HG02798 (cell line): Measurements from ENCODE around the gene DR1.
A peak's percentile ranks its signal among the peaks of the same experiment; 100 is the strongest.

ENCODE experiments used
- ATAC-seq: cut with Tn5 transposase; IDR thresholded peaks from one replicate; pipeline ENCODE4 v1.9.1; 2021; ENCODE audit warnings: mild to moderate bottlenecking; ENCODE audit not compliant: unreplicated experiment, poor library complexity

Gene DR1

DNA sequence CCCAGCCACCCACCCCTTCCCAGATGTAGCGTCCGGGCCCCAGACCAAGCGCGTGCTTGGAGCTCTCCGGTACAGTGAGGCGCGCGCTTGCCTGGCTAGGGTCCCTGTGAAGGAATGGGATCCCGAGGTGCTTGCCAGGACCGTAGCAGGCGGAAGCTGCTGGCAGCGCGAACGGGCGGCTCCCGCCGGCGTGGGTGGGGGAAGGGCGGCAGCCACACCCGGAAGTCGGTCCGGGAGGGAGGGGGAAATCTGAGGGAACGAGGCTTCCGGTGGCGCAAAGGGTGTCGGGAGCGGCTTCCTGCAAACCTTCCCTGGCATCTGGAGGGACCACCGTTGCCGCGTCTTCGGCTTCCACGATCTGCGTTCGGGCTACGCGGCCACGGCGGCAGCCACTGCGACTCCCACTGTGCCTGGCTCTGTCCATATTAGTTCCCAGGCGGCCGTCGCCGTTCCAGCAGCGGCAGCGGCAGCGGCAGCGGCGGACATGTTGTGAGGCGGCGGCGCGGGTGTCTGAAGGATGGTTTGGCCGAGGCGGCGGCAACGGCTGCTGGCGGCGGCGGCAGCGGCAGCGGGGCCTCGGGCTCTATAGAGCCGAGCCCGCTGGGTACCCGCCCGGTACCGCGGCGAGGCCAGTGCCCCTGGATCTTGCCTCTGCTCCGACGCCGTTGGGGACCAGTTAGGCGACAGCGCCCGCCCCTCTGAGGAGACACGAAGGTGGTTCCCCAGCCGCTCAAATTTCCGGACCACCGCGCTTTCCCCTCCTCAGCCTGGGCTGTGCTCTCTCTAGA lies at the start of gene DR1:
TSS of gene DR1 (plus strand) at position 275 of the 788 bp plus-strand sequence. CDS start 739 bp downstream, outside the sequence.
- ATAC-seq = peak; percentile 87

DNA sequence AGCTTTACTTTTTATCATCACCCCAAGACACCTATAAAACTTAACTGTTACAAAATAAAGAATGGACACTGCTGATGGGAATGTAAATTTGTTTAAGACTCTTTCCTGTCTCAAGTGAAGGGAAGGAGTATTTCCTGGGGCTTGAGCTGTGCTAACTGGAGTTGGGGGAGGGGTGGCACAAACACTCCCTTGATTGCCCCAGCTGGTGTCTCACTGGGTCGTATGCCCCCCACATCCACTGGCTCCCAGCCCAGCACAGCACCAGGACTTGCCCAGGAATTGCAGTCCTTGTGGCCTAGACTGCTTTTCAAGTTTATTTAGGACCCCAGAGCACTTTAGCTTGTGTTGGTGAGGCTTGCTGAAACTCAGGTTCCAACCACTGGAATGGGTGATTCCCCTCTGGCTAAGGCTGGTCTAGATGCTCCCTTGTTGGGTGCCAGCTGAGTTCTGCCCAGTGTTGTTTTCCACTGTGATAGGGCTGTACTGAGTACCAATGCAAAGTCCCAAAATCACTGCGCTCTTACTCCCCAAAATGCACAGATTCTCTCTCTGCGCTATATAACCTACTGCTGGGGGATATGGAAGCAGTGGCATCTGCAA lies 49.1 kb upstream of the DR1 start:
- no peak for ATAC-seq

DNA sequence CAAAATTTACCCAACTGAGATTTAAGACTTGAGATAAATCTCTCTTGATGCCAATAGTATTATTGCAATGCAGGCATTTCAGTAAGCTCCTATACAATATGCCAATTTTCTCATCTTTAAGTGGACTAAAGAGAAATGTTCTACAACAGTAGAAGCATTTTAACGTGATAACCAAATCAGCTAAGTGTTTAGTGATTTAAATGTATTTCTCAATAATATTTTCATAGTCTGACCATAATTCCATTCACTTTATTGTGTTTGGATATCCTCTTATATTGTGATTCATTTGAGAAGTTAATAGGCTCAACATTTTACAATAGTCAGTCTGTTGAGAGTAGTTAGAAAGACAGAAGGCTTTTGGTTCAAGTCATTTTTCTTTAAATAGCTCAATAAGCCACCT lies 44.6 kb upstream of the DR1 start:
- ATAC-seq = no peak

DNA sequence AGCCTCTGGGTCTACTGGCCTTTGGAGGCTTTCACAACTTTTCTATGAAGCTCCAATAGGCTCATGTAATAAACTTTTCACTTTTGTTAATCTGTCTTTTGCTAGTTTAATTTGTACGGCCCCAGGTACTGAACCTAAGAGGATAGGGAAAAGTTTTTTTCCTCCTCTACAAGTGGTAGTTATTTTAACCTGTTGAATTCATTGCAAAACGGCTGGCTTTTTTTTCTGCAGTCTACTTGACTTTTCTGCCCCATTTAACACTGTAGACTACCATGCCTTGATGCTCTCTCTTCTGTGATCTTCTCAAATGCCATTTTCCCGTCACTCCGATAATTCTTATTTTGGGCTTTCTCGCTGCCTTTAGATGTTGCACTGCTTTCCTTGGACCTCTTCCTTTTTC lies 43.6 kb upstream of the DR1 start:
- ATAC-seq = no peak

DNA sequence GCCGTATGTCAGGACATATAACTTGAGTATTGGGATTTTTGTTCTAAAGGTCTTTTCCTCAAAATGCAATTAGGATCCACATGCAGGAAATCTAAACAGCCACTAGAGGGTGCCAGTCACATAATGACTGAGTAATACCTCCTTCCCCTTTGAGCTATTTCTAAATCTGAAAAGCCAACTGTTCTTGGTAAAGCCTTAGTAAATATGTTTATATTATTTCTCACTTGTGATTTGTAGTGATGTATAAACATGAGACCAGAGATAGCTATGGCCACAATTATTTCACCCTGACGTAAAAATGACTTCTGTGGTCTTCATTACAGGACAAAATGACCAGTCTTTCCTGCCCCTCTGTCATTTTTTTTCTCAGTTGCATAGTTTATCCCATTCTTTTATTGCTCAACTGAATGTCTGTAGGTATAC lies 41.0 kb upstream of the DR1 start:
- ATAC-seq = peak; percentile 55

DNA sequence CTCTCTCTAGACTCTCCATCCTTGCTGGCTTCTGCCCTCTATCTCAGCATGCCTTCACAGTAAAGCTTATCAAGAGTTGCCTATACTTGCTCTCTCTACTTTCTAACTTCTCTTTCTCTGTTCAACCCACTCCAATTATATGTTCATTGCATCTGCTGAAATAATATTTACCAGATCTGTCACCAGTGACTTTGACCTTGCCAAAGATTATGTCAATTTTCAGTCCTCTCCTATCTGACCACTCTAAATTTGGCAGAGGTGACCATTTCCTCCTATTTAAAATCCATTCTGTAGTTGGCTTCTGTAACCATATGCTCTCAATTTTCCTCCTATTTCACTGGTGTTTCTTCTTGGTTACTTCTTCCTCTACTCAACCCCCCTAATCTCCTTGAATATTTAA lies 38.8 kb upstream of the DR1 start:
- no peak for ATAC-seq

DNA sequence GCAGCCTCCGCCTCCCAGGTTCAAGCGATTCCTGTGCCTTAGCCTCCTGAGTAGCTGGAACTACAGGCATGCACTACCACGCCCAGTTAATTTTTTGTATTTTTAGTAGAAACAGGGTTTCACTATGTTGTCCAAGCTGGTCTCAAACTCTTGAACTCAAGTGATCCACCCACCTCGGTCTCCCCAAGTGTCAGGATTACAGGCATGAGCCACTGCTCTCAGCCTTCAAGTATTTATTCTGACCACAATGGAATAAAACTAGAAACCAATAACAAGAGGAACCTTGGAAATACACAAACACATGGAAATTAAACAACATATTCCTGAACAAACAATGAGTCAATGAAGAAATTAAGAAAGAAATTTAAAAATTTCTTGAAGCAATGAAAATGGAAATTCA lies 32.7 kb upstream of the DR1 start:
- ATAC-seq = no peak

DNA sequence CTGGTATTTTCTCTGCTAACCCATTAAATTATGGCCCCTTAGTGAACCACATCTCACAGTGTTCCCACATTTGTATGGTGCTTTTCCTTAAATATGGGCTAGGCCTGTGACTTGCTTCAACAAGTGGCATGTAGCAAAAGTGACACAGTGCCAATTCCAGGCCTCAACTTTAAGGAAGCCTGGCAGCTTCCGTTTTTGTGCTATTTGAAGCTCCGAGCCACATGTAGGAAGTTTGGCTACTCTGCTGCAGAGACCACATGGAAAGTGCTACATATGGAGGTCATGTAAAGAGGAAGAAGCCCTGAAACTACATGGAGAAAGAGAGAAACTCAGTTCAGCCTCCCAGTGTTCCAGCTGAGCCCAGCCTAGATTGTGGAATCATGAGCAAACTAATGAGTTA lies 28.5 kb upstream of the DR1 start:
- ATAC-seq = no peak

DNA sequence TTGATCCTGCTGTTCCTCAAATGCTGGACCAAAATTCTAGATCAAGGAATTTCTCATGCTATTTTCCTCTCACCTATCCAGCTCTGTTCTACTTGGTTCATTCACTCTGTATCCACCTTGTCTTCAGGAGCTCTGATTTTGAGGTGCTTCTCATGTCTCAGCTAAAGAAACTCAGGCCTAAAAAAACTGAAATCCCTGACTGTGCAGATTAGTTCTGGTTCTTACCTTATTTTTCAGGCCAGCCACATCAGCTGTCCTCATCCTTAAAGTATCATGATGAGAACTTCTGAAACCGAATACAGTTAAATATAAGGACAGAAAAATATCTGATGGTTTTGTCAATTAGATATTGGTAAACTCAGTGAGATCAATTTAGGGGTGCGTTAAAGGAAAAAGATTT lies 27.8 kb upstream of the DR1 start:
- no peak for ATAC-seq

DNA sequence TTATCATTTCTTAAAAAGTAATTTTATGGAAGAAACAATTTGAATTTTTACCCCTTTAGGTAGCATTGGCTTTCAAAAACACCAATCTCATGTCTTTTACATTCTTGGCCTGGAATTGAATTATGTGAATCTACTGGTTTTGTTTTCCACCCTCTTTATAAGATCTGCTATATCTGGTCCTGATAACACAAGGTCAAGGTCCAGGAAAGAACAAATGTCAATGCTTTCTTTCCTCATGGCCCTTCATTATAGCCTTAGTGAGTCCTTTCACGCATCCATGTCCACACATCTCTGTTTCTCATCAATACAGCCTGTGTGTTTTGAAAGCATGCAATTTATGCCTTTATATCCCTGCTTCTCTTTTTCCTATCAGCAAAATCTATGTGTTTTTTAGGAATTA lies 24.0 kb upstream of the DR1 start:
- no peak for ATAC-seq

DNA sequence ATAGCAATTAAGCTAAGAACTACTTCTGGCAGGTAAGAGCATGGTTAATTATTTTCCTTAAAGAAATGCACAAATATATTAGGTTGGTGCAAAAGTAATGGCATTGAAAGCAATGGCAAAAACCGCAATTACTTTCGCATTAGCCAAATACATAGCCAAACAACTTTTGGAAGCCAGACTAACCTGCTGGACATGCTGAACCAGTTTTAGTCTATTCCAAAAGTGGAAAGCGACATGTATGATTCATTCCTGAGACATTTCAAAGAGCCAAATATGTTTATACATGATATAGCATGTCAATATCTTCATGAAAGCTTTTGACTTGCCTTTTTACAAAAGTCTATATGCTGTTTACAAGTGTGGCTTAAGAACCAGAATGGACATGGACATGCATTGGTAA lies 23.4 kb upstream of the DR1 start:
- no peak for ATAC-seq

DNA sequence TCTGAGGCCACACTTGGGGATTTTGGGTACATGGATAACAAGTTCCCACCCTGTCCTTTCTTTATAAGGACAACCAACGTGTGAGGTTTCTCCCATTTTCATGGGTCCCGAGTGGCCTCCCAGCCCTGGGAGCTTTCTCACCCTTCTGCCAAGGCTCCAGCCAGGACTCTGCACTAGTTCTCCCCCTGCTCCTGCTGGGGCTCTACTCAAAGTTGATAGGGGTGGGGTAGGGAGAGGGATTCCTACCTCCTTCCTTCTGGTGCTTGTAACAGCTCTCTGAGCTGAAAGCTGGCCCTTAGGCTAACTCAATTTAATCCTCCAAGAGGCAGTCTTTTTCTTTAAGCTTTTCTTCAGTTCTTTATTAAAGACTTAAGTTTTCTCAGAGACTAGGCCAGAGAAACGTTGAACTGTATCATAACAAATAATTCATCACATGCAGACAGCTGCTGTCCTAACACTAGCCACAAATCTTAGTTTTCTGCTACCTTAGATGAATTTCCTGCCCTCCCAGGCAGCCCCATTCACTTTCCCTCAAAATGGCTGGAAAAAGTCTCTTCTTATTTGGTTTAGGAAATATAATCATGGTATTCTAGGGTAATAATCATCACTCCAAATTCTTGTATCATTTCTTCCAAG lies 22.4 kb upstream of the DR1 start:
- no peak for ATAC-seq

DNA sequence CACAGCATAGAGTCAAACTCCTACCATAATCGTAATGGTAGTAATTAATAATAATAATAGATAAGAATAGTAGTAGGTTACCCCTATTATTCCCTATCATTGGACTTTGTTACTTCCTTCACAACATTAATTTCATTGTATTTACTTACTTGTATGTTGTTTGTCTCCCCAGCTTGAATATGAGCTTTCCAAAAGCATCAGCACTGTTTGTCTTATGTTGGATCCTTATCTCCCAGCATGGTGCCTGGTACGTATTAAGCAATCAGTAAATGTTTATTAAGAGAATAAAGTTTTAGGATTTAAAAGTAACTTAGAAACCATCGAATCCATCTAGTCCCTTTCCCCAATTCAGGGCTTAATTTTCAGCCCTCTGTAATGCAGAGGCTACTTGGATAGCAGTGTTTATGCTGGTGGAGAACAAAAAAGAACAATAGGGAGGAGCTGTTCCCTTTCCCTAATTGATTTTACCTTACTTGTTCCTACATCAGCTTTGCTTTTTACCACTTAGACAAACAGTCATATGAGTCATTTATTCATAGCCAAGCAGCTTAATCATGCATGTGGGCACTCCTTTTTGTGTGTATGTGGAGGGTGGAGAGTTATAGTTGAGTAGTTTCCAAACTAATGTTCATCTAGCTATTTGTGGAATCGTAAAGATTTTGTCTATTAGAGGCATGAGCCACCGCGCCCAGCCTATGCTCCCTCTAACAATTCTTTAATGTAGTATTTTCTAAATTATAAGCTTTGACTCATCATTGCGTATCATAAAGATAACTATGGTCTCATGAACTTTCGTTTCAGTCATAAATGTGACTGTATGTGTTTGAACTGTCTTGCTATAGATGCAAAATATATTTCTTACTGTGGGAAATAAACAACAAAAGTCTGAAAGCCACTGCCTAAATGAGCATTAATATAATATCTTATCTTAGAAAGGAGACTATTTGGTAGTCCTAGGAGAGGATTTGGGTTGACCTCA lies 20.9 kb upstream of the DR1 start:
- ATAC-seq = no peak

DNA sequence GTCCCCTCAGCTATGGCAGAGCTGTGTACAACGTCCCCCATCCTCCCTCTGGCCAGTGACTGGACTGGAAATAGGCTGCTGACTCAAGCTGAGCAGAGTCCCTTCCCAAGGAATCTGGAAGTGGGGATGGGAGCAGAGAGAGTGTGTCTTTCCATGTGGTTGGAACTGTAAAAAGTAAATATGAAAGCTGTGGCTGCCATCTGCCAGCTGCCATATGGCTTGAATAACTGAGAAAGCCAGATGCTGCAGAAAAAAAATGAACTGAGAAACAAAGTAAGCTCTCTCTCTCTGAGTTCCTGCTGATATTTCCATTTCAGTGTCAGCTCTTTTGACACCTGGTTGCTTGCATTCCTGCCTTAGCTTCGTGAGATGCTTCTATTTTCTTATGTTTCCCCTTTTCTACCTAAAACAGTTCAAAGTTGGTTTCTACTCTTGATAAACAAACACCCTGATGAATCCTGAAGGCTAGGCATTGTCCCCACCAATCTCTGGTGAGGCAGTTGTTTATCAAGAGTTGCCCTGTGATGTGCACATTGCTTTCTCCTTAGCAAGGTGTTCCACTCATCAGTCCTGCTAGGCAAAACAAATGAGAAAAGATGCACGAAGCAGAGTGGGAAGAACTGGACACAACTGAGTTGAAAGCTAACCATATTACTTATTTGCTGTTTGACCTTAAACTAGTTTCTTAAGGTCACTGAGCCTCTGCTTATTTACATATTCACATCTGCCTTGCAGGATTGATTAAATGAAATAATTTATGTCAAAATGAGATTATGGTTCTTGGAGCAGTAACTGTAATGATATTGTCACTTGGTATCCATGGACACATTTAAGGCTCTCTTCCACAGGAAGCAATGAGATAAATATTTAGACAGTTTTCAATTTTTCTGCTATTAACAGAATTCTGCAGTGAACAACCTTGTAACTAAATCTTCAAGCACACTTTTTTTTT lies 16.6 kb upstream of the DR1 start:
- peak; percentile 82 for ATAC-seq

DNA sequence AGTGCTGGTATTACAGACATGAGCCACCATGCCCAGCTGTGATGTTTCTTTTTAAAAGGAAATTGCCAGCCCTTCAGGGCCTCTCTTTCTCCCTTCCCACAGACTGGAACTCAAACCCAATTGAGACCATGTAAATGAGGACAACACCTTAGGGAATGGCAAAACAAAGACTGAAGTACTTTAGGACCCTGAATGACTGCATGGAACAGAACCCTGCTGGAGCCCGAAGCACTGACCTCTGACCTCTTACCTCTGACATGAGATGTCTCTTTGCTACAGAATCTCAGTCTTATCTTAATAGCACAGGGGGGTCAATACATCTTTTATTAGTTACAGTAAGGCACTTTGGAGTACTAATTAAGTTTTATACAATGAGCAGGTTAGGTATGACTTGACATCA lies 15.5 kb upstream of the DR1 start:
- ATAC-seq = no peak

DNA sequence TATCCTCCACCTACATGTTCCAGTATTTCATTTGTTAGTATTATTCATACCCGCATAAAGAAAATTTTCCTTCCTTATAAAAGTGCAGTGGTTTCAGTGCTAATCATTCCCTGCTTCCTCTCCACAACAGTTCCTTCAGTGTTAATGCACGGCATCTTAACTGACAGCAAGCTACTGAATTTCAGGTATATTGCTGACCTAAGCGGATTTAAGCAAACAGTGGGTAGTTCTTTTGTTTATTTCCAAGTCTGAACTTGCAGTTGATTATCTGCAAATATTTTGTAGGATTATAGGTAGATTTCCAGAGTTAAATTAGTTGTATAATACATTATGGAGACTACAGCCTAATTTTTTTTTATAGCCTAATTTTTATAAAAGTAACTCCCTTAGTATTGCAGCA lies 15.1 kb upstream of the DR1 start:
- no peak for ATAC-seq

DNA sequence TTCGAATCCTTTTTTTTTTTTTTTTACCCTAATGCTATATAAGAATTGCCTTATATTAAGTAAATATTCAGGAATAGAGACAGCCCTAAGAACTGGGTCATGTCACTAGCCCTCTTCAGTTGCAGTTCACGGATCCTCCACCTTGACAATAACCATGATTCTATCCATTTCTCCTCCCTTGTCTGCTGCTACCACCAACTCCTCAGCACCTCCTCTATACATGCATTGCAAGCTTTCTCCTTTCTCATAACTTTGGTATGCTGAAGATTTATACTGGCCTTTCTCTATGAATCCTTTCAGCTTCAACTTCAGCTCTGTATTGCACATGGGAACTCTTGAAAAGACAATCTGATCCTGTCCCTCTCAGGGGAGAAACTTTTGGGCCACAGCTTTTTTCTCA lies 14.3 kb upstream of the DR1 start:
- no peak for ATAC-seq

DNA sequence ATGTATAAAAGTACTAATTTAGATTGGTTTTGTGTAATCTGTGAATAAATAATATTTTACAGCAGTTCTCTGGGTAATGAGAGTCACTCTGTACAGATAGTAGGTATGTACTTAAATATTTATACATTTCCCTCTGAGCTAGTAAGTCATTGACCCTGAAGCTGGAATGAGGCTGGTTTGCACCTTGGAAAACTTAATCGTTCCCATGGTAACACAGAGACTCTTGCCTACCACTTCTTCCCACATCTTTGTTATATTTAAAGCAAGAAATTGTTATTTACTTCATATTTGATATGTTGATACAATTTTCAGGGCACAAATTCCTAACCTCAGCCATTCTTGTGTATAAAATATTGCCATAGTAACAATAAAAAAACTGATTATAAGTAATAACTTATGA lies 13.3 kb upstream of the DR1 start:
- ATAC-seq = no peak

DNA sequence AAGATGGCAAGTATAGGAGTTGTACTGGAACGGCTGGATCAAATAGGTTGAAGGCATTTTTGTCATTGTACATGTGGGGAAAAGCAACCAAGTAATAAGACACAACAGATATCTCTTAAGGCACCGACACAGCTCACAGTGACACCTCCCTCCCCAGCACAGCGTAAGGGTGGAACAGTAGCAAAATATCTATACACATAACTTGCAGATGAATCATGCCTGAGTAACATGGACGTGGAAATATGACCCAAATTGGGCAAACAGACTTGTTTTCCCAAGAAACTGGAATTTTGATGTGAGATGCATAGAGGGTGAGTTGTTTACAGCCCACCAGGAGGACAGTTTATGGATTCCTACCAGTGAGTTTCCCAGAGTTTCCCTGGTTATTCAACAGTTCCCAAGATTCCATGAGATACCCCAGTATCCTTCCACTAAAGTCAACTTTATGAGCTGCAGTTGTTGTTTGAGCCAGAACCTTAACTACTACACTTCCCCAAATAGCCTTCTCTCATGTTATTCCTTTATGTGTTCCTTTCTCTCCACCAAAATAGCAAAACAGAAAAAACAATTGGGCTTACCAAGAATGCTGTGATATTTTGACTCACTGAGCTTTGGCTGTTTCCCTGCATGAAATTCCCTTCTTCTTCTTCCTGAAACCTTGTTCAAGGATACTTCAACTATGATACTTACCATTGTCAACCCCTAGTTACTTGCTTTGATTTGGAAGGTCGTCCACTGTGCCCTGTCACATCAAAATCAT lies 7.1 kb upstream of the DR1 start:
- ATAC-seq = no peak
